Fibroblast of skin of right quadriceps (primary cell): ENCODE measurements around the gene MUC15.
"Not testable (repeated sequence)": the region's sequence is repeated elsewhere in the genome, so short reads cannot be mapped to it uniquely, and the experiment has no call there.

ENCODE experiments used
- DNase-seq: peaks from one replicate; pipeline ENCODE4 v3.0.0-alpha.2; 2013

The MUC15 gene

GRCh38 chr11:26571861-26572654 lies at the start of gene MUC15:
TSS of gene MUC15 (minus strand) at chr11:26572263. CDS start at chr11:26567094, 5,169 bp downstream.
- DNase-seq, result no peak

GRCh38 chr11:26621132-26621531 lies 49.1 kb upstream of the MUC15 start:
- peak; percentile 90 for DNase-seq

GRCh38 chr11:26620282-26621045 lies 48.4 kb upstream of the MUC15 start:
- no peak for DNase-seq

- no peak for DNase-seq
Observed at GRCh38 chr11:26618441-26618840, 46.4 kb upstream of the MUC15 start.

GRCh38 chr11:26613759-26614158 lies 41.7 kb upstream of the MUC15 start:
- DNase-seq, result no peak

GRCh38 chr11:26608507-26609146 lies 36.6 kb upstream of the MUC15 start:
- no peak for DNase-seq

GRCh38 chr11:26607725-26608506 lies 35.9 kb upstream of the MUC15 start:
- no peak for DNase-seq

- DNase-seq, result no peak
Observed at GRCh38 chr11:26599876-26600434, 27.9 kb upstream of the MUC15 start.

GRCh38 chr11:26599425-26599824 lies 27.4 kb upstream of the MUC15 start:
- DNase-seq, result peak; percentile 42

GRCh38 chr11:26597899-26598298 lies 25.8 kb upstream of the MUC15 start:
- DNase-seq, result no peak

GRCh38 chr11:26597049-26597689 lies 25.1 kb upstream of the MUC15 start:
- DNase-seq, result not testable (repeated sequence)

- DNase-seq, result not testable (repeated sequence)
Observed at GRCh38 chr11:26595207-26595865, 23.3 kb upstream of the MUC15 start.

GRCh38 chr11:26593691-26594090 lies 21.6 kb upstream of the MUC15 start:
- DNase-seq, result no peak

- no peak for DNase-seq
Observed at GRCh38 chr11:26587073-26587472, 15.0 kb upstream of the MUC15 start.

GRCh38 chr11:26584818-26585217 lies 12.8 kb upstream of the MUC15 start:
- DNase-seq, result no peak

- peak; percentile 3 for DNase-seq
Observed at GRCh38 chr11:26583550-26583949, 11.5 kb upstream of the MUC15 start.

GRCh38 chr11:26580929-26581328 lies 8.9 kb upstream of the MUC15 start:
- DNase-seq, result peak; percentile 37

- no peak for DNase-seq
Observed at GRCh38 chr11:26579683-26580082, 7.6 kb upstream of the MUC15 start.

- DNase-seq, result peak; percentile 57
Observed at GRCh38 chr11:26578998-26579661, 7.1 kb upstream of the MUC15 start.

- no peak for DNase-seq
Observed at GRCh38 chr11:26575946-26576345, 3.9 kb upstream of the MUC15 start.

GRCh38 chr11:26573896-26574295 lies 1.8 kb upstream of the MUC15 start:
- no peak for DNase-seq
